Measurements from ENCODE around the gene ZDHHC24.

GRCh38 chr11:66509131-66509561 is 36.7 kb downstream of the ZDHHC24 start:
- no peak for TF ChIP-seq CTCF (IDR thresholded peaks at IDR 0.05)
- no peak for TF ChIP-seq POLR2A (IDR thresholded peaks at IDR 0.05)
- TF ChIP-seq POLR2AphosphoS5 (IDR thresholded peaks at IDR 0.05), result no peak
- no peak for TF ChIP-seq EP300 (IDR thresholded peaks at IDR 0.05)
